Measurements from ENCODE around the gene ZMIZ1.

GRCh38 chr10:79068203-79068561, 584 bp upstream of the ZMIZ1 start:
- TF ChIP-seq EZH2 (IDR thresholded peaks at IDR 0.05; ENCODE audit: low read depth, unreplicated experiment), result no peak
- no peak for TF ChIP-seq ZNF114 (CRISPR knock-in tag; IDR thresholded peaks at IDR 0.05)

Measured in GM23338 (cell line).